NCI-H1694 treated with DMSO at 0.1 percent for 48 hours (cell line): ENCODE data around the gene TRPV3.
A peak's percentile ranks its signal among the peaks of the same experiment; 100 is the strongest.
"Not testable (repeated sequence)": the region's sequence is repeated elsewhere in the genome, so short reads cannot be mapped to it uniquely, and the experiment has no call there.

Source experiments
- DNase-seq: peaks from one replicate; lab custom pipeline; 2025; lab: John Stamatoyannopoulos, UW

Gene TRPV3

GRCh38 chr17:3524024-3524423, 33.6 kb downstream of the TRPV3 start:
- DNase-seq: no peak

- DNase-seq: not testable (repeated sequence)
Measured at GRCh38 chr17:3519472-3519871, 38.1 kb downstream of the TRPV3 start.

GRCh38 chr17:3514873-3515272, 42.7 kb downstream of the TRPV3 start:
- no peak for DNase-seq

- not testable (repeated sequence) for DNase-seq
Measured at GRCh38 chr17:3514167-3514566, 43.4 kb downstream of the TRPV3 start.

- no peak for DNase-seq
Measured at GRCh38 chr17:3513305-3514035, 44.1 kb downstream of the TRPV3 start.

- no peak for DNase-seq
Measured at GRCh38 chr17:3512505-3513171, 45.0 kb downstream of the TRPV3 start.

- no peak for DNase-seq
Measured at GRCh38 chr17:3511852-3512504, 45.6 kb downstream of the TRPV3 start.

- DNase-seq: no peak
Measured at GRCh38 chr17:3510090-3510489, 47.5 kb downstream of the TRPV3 start.

GRCh38 chr17:3507869-3508268, 49.7 kb downstream of the TRPV3 start:
- DNase-seq: no peak

- DNase-seq: no peak
Measured at GRCh38 chr17:3507071-3507470, 50.5 kb downstream of the TRPV3 start.

- DNase-seq: no peak
Measured at GRCh38 chr17:3506054-3506453, 51.6 kb downstream of the TRPV3 start.

- DNase-seq: no peak
Measured at GRCh38 chr17:3505008-3505407, 52.6 kb downstream of the TRPV3 start.

GRCh38 chr17:3503285-3503684, 54.3 kb downstream of the TRPV3 start:
- DNase-seq: no peak

GRCh38 chr17:3502466-3502865, 55.1 kb downstream of the TRPV3 start:
- DNase-seq: no peak

- no peak for DNase-seq
Measured at GRCh38 chr17:3501344-3501743, 56.3 kb downstream of the TRPV3 start.

- no peak for DNase-seq
Measured at GRCh38 chr17:3497101-3497500, 60.5 kb downstream of the TRPV3 start.

GRCh38 chr17:3485481-3486068, 72.0 kb downstream of the TRPV3 start:
- peak; percentile 90 for DNase-seq

GRCh38 chr17:3482852-3483251, 74.8 kb downstream of the TRPV3 start:
- no peak for DNase-seq

GRCh38 chr17:3479988-3480387, 77.6 kb downstream of the TRPV3 start:
- no peak for DNase-seq

- no peak for DNase-seq
Measured at GRCh38 chr17:3475812-3476610, 81.6 kb downstream of the TRPV3 start, which contains the start of gene ASPA. ASPA (plus strand) TSS chr17:3475997; CDS start chr17:3476160, 163 bp downstream.

GRCh38 chr17:3475251-3475685, 82.3 kb downstream of the TRPV3 start:
- no peak for DNase-seq

GRCh38 chr17:3474212-3474611, 83.4 kb downstream of the TRPV3 start:
- peak; percentile 66 for DNase-seq
